HFFc6 (cell line): Measurements from ENCODE around the gene CCDC171. TPM values are rescaled to one million over a fixed set of nuclear protein-coding genes. Genes with fewer than 3 reads are reported as not detected.

Experiments
- DNase-seq: peaks from one replicate; pipeline ENCODE4 v3.0.0-alpha.2; 2018
- H3K27ac Mint-ChIP-seq: 2 replicates; pipeline ENCODE4 v1.8.0; 2020; ENCODE audit warnings: mild to moderate bottlenecking, mixed read lengths
- H3K27me3 Mint-ChIP-seq: 2 replicates; pipeline ENCODE4 v1.8.0; 2021; ENCODE audit warnings: mild to moderate bottlenecking, moderate library complexity, mixed read lengths; ENCODE audit not compliant: insufficient read depth
- H3K36me3 Mint-ChIP-seq: 2 replicates; pipeline ENCODE4 v1.8.0; 2021; ENCODE audit warnings: low read depth, mixed read lengths
- H3K4me1 Mint-ChIP-seq: 2 replicates; pipeline ENCODE4 v1.8.0; 2020; ENCODE audit warnings: low read depth, mixed read lengths
- H3K4me3 Mint-ChIP-seq: 2 replicates; pipeline ENCODE4 v1.8.0; 2020; ENCODE audit warnings: mild to moderate bottlenecking, moderate library complexity, mixed read lengths
- H3K9me3 Mint-ChIP-seq: 2 replicates; pipeline ENCODE4 v1.8.0; 2020; ENCODE audit warnings: mild to moderate bottlenecking, mixed read lengths
- CTCF ChIP-seq: fragments of 200-600 bp; sonication (generic); IDR thresholded peaks from 2 replicates; pipeline ENCODE4 v1.5.0; 2021; ENCODE audit warnings: antibody characterized with exemption, mild to moderate bottlenecking
- total RNA-seq, 6 experiments: library from RNA; stranded (reverse); fragmentation: NEBNext Ultra II Directional; extraction: Animal tissue kit (Norgen Biotek cat#: 25700); gene quantifications; 2 replicates in 1 of 6; 3 replicates in 5 of 6; pipeline ENCODE4 v1.2.3, GENCODE V29; 2021

The CCDC171 gene
- total RNA-seq, 6 experiments from 2014 or later = 0.48 to 0.86 (median 0.57) TPM

- DNase-seq = peak; percentile 53
- no peak overlapping the region for H3K27ac Mint-ChIP-seq
- H3K36me3 Mint-ChIP-seq = no peaks in the 10 kb centered on the region
- TF ChIP-seq CTCF = peak; percentile 93
- no peaks in the 10 kb centered on the region for H3K9me3 Mint-ChIP-seq
- H3K4me1 Mint-ChIP-seq = peaks cover 12% of the 10 kb centered on the region
- no peak overlapping the region for H3K4me3 Mint-ChIP-seq
- H3K27me3 Mint-ChIP-seq = no peaks in the 10 kb centered on the region
These were observed 320.8 kb downstream of the CCDC171 start for GRCh38 chr9:15873573-15874177.

- no peaks in the 10 kb centered on the region for H3K4me1 Mint-ChIP-seq
- no peaks in the 10 kb centered on the region for H3K9me3 Mint-ChIP-seq
- TF ChIP-seq CTCF = no peak
- H3K27me3 Mint-ChIP-seq = no peaks in the 10 kb centered on the region
- DNase-seq = no peak
- no peak overlapping the region for H3K4me3 Mint-ChIP-seq
- no peak overlapping the region for H3K27ac Mint-ChIP-seq
- no peaks in the 10 kb centered on the region for H3K36me3 Mint-ChIP-seq
These were observed 329.5 kb downstream of the CCDC171 start for GRCh38 chr9:15882328-15882727.

GRCh38 chr9:15882883-15883282 lies 330.0 kb downstream of the CCDC171 start:
- H3K27ac Mint-ChIP-seq = no peak overlapping the region
- no peak for TF ChIP-seq CTCF
- no peak overlapping the region for H3K4me3 Mint-ChIP-seq
- DNase-seq = no peak
- no peaks in the 10 kb centered on the region for H3K27me3 Mint-ChIP-seq
- H3K9me3 Mint-ChIP-seq = no peaks in the 10 kb centered on the region
- H3K36me3 Mint-ChIP-seq = no peaks in the 10 kb centered on the region
- H3K4me1 Mint-ChIP-seq = no peaks in the 10 kb centered on the region

- H3K9me3 Mint-ChIP-seq = no peaks in the 10 kb centered on the region
- H3K4me1 Mint-ChIP-seq = peaks cover 10% of the 10 kb centered on the region
- H3K27me3 Mint-ChIP-seq = no peaks in the 10 kb centered on the region
- H3K36me3 Mint-ChIP-seq = no peaks in the 10 kb centered on the region
- no peak overlapping the region for H3K27ac Mint-ChIP-seq
- H3K4me3 Mint-ChIP-seq = no peak overlapping the region
- no peak for TF ChIP-seq CTCF
- no peak for DNase-seq
These were observed 332.6 kb downstream of the CCDC171 start for GRCh38 chr9:15885464-15885863.

GRCh38 chr9:15889555-15889954 lies 336.7 kb downstream of the CCDC171 start:
- no peak for TF ChIP-seq CTCF
- Mint-ChIP-seq H3K4me1 (peaks cover 10% of the 10 kb centered on the region), H3K4me3 (no peak overlapping the region), H3K9me3 (peaks cover 13% of the 10 kb centered on the region), H3K27me3 (no peaks in the 10 kb centered on the region), H3K27ac (no peak overlapping the region), H3K36me3 (peaks cover 5% of the 10 kb centered on the region)
- DNase-seq = peak; percentile 15
